NCI-H2196 (cell line): Measurements from ENCODE around the gene TMEM132D.

Source experiments
- DNase-seq: peaks from one replicate; lab custom pipeline; 2025; ENCODE audit not compliant: unreplicated experiment; lab: John Stamatoyannopoulos, UW

TMEM132D gene

DNA sequence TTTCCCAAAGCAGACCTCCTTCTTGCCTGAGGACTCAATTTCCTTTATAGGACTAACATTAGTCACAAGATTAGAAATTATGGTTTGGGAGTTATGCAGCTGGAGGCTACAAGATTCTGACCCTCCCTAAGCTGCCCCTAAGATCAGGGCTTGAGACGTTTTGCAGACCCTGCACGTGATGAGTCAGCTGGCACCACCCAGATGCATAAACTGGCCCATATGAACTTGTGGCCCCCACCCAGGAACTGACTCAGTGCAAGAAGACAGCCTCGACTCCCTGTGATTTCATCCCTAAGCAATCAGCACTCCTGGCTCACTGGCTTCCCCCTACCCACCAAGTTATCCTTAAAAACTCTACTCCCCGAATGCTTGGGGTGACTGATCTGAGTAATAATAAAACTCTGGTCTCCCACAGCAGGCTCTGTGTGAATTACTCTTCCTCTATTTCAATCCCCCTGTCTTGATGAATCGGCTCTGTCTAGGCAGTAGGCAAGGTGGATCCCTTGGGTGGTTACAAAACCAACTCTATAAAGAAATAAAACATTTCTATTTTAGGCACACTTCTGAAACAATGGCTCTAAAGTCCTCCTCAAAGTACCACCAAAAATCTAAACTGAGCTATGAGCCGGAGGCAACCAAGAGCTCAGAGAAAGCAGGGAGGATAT is 233.4 kb downstream of the TMEM132D start:
- DNase-seq: no peak

DNA sequence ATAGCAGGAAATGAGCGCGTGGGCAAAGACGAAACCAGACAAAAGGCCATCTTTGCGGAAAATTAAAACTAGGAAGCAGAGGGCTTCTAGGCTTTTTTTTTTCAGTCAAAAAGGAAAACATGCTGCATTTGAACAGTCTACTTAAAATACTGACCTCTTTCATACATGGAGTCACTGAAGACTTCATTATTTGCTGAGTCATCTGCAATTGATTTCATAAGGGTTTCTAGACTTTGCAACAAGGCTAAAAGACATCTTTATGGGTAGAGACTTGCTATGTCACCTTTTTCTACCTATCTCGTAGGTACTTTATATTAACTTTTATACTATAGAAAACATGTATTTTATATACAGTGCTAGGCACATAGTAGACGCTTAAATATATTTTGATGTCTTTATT is 238.4 kb downstream of the TMEM132D start:
- DNase-seq: no peak

DNA sequence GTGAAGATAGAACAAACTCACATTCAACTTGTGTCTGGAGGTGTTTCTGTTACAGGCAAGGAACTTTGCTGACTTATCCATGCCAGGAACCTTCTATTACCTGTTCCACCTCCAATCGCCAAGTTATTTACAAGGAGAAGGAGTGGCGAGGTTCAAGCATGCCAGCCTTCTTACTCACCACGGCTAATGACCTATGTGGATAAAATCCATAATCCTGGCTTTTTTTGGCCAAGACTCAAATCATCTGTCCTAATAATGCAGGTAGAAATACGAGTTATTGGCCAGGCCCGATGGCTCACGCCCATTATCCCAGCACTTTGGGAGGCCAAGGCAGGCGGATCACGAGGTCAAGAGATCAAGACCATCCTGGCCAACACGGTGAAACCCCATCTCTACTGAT is 241.6 kb downstream of the TMEM132D start:
- no peak for DNase-seq

DNA sequence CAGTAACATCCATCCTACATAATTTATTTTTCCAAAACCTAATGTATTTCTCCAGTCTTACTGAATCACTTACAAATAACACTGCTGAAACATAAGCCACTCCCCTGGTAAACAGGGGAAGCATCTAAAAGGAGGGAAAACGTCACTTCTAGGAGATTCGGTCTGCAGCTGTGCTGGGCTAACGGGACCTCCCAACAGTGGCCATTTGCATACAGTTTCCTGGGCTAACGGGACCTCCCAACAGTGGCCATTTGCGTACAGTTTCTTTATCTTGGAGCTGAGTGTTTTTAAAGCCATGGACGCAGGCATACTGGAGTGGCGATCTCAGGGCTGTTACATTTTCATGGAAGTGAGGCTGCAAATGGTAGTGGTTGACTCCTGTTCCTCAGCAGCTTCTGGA is 242.9 kb downstream of the TMEM132D start:
- DNase-seq: no peak

DNA sequence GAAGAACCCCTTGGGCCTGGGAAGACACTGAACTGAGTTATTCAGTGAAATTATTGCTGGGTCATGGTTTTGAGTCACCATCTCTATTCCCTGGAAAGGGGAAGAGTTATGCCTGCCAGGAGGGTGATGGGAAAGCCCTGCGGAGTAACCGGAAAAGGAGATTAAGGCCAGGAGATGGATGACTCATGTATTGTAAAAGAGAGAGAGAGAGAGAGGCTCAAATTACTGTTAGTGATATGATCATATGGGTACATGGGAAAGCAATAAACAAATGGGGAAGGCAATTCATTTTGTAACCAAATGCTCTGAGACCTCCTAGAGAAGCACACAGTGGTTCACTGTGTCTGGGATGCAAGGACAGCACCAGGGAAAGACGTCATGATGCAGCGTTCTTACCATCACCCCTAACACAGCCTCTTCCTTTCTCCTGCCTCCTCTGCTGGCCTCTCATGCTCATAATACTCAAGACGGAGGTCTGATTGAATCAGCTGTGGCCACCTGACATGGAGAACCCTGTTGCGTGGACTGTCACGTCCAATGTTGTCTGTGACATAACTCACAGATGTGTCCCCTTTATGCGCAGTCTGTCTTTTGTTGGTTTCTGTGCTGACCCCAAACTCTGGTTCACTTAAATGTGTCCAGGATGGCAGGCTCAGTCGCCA is 243.7 kb downstream of the TMEM132D start:
- DNase-seq: no peak

- peak; percentile 19 for DNase-seq
Observed at GRCh38 chr12:129657179-129657578, 246.6 kb downstream of the TMEM132D start.

DNA sequence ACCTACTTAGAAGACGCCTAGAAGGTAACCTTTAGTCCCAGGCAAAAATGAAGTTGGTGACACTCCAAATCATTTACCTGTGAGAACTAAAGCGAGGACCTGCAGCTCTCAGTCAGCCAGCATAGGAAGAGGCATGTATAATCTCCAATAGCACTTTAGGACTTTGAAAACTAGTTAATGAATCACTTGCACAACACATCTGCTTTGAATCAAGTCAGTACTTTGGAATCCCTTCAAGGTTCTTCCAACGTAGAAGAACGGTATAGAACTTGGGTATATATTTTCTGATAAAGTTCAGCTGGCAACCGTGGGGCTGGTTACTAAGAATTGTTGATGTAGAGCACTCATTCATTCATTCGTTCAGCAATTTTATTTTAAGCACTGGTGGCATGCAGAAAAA is 251.9 kb downstream of the TMEM132D start:
- no peak for DNase-seq

DNA sequence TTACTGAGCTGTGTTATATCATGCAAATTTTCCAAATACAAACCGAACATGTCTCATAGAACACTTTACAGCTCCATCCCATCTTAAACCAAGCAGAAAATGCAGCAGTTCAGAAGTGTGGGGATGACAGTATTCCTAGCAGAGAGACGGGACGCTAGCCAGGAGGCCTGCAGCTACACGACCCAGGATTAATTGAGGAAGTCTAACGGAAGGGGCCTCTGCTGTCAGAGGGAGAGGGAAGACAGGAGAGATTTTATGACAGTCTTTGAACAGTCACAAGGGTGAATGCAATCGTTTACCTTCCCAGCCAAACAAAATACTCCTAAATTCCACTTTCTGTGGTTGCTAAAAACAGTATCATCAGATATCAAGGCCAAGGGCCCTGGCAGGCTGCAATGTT is 261.9 kb downstream of the TMEM132D start:
- DNase-seq: no peak

GRCh38 chr12:129635021-129635685 is 268.7 kb downstream of the TMEM132D start:
- DNase-seq: no peak

DNA sequence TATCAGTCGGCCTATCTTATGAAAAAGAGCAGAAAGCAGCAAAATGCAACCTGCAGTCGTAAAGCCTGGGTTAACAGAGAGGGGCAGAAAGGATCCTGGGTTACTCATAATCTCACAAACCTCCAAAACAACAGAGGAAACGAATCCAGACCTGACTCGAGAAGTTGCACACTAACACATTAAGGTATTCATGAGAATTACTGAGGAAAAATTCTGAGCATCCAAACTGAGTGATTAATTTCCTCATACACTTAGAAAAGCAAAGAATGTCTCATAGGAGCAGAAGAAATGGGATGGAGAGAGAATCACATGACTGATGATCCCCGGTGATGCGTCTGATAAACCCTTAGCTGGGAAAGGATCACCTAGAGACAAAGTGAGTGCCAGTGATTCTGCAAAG is 272.5 kb downstream of the TMEM132D start:
- DNase-seq: no peak

- DNase-seq: no peak
Observed at GRCh38 chr12:129629901-129630300, 273.9 kb downstream of the TMEM132D start.

DNA sequence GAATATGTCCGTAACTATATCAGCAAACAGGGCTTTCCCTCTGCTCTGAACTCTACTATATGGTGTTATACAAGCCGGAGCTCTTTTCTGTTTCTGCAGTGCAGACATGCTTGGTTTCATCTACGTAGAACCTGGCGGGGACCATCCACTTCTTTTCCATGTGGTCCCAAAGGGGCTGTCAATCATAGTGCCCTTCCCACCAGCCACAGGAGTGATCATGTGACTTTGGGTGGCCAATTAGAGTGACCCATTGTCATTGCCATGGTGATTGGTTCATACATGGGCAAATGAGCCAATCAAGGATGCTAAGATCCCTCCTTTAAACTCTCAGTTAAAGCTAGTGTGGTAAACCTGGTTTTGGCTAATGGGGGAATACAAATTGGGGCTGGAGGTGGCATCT is 281.3 kb downstream of the TMEM132D start:
- no peak for DNase-seq

- no peak for DNase-seq
Observed at GRCh38 chr12:129619271-129619670, 284.6 kb downstream of the TMEM132D start.

GRCh38 chr12:129617849-129618248 is 286.0 kb downstream of the TMEM132D start:
- no peak for DNase-seq

DNA sequence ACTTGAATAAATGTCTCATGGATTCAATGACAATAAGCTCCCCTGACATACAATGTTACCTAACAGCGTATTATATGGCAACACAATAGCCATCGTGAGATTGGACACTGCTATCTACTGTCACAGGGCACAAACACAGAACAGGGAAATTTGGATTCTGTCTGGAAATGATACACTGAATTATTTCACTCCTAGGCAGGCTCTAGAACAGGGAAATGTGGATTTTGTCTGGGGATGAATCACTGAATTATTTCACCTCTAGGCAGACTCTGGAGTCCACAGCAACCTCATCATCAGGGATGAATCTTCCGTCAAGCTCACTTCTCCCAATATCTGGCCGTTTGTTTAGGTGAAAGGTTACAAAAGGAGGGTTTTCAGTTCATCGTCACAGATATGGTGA is 288.8 kb downstream of the TMEM132D start:
- DNase-seq: no peak

DNA sequence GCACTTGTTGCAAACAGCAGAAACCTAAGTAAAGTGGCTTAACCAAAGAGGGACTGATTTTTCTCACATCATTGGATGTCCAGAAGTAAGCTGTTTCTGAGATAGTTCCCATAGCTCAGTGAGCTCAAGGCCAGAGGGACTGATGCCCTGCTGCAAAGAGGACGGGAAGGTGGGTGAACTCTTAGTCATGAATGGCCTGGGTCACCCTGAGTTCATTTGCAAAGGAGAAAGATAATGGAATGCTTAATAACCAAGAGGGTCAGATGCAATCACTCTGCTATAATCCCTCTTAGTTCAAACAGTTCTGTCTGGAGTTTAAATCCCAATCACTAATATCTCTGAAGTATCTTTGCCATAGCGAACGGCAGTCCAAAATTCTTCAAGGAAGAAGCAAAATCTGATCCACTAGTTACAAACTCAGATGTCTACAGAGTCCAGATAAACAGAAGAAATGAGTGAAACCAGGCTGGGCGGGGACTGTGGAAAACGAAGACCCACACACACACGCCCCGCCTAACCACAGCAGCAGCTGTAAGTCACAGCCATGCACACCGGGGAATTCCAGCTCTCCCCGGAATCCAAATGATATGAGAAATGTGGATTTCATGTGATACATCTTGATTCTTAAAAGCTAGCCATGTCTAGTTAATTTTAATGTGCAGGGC is 289.5 kb downstream of the TMEM132D start:
- DNase-seq: no peak

GRCh38 chr12:129613314-129613713 is 290.5 kb downstream of the TMEM132D start:
- no peak for DNase-seq

GRCh38 chr12:129610601-129611120 is 293.2 kb downstream of the TMEM132D start:
- no peak for DNase-seq

- no peak for DNase-seq
Observed at GRCh38 chr12:129607756-129608155, 296.1 kb downstream of the TMEM132D start.

- no peak for DNase-seq
Observed at GRCh38 chr12:129607301-129607700, 296.5 kb downstream of the TMEM132D start.

DNA sequence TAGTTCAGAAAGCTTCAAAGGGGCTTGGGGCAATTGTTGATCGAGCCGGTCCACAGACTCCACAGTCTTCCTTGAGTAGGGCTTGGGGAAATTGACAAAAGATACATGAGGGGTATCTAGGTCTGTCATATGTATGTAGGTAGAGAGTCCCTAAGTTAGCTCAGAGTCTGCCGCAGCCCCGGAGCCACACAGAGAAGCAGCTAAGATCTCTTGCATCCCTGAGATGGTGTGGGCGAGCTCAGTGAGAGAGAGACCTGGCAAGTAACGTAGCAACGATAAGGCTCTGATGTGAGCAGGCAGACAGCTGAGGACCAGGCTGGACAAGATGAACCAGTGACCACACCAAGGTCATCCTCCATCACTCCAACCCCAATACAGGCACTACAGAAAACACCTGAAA is 297.6 kb downstream of the TMEM132D start:
- no peak for DNase-seq

DNA sequence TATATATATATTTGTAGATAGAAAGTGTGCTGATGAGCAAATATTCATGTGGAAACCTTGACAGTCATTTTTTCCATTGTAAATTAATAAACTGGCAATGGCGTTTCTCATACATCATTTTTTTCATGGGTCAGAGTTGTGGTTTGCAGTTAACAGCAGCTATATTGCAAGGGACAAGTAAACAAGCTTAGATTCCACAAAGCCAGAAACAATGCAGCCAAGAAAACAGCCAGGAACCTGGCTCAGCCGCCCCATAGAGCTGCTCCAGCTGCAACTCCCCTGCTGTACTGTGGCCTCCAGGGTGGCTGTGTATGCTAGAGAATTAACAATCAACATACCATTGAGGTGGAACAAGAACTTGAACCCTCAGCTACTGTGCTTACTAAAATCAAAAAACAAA is 298.2 kb downstream of the TMEM132D start:
- no peak for DNase-seq
